SK-N-SH (cell line): ENCODE measurements around the gene PSG1.
"Not testable (repeated sequence)": the region's sequence is repeated elsewhere in the genome, so short reads cannot be mapped to it uniquely, and the experiment has no call there.

Experiments
- NFIC ChIP-seq: IDR thresholded peaks from 2 replicates; pipeline ENCODE4 v1.4.0; 2012; ENCODE audit warnings: borderline replicate concordance
- POLR2AphosphoS5 ChIP-seq: IDR thresholded peaks from 2 replicates; pipeline ENCODE4 v1.6.1; 2012; ENCODE audit warnings: low read depth, low read length
- RCOR1 ChIP-seq: fragments of 150-350 bp; IDR thresholded peaks from 2 replicates; pipeline ENCODE4 v1.6.1; 2017; ENCODE audit warnings: antibody characterized with exemption, low read length
- RFX5 ChIP-seq: IDR thresholded peaks from 2 replicates; pipeline ENCODE4 v1.6.1; 2012; ENCODE audit warnings: mild to moderate bottlenecking, improper control_type of control experiment, low read length
- TAF1 ChIP-seq: IDR thresholded peaks from 2 replicates; pipeline ENCODE4 v1.6.1; 2012; ENCODE audit warnings: low read depth, mild to moderate bottlenecking, low read length, moderate library complexity, borderline replicate concordance
- YY1 ChIP-seq: IDR thresholded peaks from 2 replicates; pipeline ENCODE4 v1.4.0; 2012; ENCODE audit warnings: low read depth, mild to moderate bottlenecking
- TF ChIP-seq, protein P1 (sequence below): fragments of 200-600 bp; sonication (generic); IDR thresholded peaks from 2 replicates; pipeline ENCODE4 v1.6.1; 2017; ENCODE audit warnings: antibody characterized with exemption, mild to moderate bottlenecking, moderate library complexity

DNA sequence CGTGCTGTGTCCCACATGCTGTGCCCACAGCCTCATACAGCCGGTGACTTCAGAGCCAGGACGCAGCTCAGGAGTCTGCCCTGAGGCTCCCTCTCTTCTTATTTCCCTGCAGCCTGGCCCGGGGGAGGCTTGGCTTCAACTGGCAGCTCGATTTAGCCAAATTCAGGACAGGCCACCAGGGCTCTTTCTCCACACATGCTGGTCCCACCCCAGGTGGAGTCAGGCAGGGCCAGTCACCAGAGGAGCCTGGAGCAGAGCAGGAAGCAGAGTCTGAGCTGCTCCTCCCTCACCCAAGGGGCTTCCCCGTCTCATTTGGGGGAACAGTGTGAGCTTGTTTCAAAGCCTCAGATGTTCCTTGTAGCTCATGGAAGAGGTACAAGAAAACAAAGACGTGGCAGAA lies 35.9 kb downstream of the PSG1 start:
- TF ChIP-seq, protein P1, sequence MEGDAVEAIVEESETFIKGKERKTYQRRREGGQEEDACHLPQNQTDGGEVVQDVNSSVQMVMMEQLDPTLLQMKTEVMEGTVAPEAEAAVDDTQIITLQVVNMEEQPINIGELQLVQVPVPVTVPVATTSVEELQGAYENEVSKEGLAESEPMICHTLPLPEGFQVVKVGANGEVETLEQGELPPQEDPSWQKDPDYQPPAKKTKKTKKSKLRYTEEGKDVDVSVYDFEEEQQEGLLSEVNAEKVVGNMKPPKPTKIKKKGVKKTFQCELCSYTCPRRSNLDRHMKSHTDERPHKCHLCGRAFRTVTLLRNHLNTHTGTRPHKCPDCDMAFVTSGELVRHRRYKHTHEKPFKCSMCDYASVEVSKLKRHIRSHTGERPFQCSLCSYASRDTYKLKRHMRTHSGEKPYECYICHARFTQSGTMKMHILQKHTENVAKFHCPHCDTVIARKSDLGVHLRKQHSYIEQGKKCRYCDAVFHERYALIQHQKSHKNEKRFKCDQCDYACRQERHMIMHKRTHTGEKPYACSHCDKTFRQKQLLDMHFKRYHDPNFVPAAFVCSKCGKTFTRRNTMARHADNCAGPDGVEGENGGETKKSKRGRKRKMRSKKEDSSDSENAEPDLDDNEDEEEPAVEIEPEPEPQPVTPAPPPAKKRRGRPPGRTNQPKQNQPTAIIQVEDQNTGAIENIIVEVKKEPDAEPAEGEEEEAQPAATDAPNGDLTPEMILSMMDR, result not testable (repeated sequence)
- TF ChIP-seq NFIC, YY1, RCOR1, TAF1, RFX5, POLR2AphosphoS5: not testable (repeated sequence)
